Stimulated activated memory B cell treated with anti-CD40 and anti-IgM and Interleukin-4, amounts not matched to agents 10 μg/mL and 1 μg/mL and 100 μg/mL, for 72 hours (primary cell): ENCODE data around the gene GALNT17.

Experiments
- ATAC-seq: fragments of 150-1000 bp; cut with Tn5 transposase; 2 replicates; pipeline ENCODE4 v1.10.0; 2021
- H3K27ac Mint-ChIP-seq: one replicate; pipeline ENCODE4 v1.8.0; 2022; ENCODE audit warnings: mild to moderate bottlenecking, mixed read lengths
- H3K27me3 Mint-ChIP-seq: one replicate; pipeline ENCODE4 v1.8.0; 2022; ENCODE audit warnings: mixed read lengths
- H3K36me3 Mint-ChIP-seq: one replicate; pipeline ENCODE4 v1.8.0; 2022; ENCODE audit warnings: mixed read lengths
- H3K4me1 Mint-ChIP-seq: one replicate; pipeline ENCODE4 v1.8.0; 2022; ENCODE audit warnings: mixed read lengths
- H3K4me3 Mint-ChIP-seq: one replicate; pipeline ENCODE4 v1.8.0; 2022; ENCODE audit warnings: mild to moderate bottlenecking, moderate library complexity, mixed read lengths
- H3K9me3 Mint-ChIP-seq: one replicate; pipeline ENCODE4 v1.8.0; 2022; ENCODE audit warnings: mixed read lengths

Gene GALNT17

DNA sequence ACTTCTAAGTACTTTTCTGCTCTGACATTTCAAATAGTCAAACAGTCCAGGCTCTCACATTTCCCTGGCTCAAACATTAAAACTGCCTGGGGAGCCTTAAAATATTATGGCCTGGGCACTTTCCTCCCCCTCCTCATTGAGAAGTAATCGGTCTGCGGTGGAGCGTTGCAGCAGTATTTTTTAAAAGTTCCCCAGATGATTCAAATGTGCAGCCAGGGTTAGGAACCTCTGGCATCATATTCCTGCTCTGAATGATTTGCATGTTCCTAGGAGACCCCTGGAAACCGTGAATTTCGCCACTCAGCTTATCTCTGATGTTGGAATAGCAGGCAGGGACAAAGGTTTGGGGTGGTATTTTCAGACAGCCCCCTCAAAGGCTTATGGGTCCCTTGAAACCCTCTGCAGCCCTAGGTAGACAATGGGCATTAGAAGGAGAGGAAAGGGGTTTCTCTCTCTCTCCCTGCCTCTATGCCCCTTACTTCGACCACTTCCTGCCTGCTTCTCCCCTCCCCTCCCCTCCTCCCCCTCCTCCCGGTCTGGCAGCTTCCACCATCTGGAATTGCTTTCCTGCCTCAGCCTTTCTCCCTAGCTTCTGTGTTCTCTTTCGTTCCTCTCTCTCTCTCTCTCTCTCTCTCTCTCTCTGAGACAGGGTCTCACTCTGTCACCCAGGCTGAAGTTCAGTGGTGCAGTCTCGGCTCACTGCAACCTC, 622.2 kb downstream of the GALNT17 start:
- ATAC-seq: no peak
- peaks cover 15% of the 10 kb centered on the region for H3K9me3 Mint-ChIP-seq
- peaks cover 24% of the 10 kb centered on the region for H3K27me3 Mint-ChIP-seq
- H3K27ac Mint-ChIP-seq: no peak overlapping the region
- no peak overlapping the region for H3K4me3 Mint-ChIP-seq
- H3K36me3 Mint-ChIP-seq: peaks cover 4% of the 10 kb centered on the region
- no peaks in the 10 kb centered on the region for H3K4me1 Mint-ChIP-seq

DNA sequence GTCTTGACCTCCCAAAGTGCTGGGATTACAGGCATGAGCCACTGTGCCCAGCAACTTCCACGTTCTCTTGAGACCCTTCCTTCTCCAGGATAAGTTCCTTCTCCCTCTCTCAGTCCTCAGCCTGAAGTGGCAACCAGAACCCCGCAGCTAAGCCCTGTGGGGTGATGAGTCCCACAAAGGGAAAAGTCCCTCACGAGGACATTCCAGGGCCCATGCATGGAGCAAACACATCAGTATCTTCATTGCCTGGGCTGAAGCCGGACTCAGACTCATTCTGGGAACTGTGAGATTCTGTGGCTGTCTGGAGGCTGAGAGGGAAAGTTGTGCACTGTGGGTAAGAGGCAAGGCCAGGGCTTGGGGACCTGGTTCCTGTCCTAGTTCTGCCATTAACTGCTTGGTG, 622.9 kb downstream of the GALNT17 start:
- Mint-ChIP-seq H3K9me3 (peaks cover 14% of the 10 kb centered on the region), H3K36me3 (peaks cover 4% of the 10 kb centered on the region), H3K4me3 (no peak overlapping the region), H3K27me3 (peaks cover 24% of the 10 kb centered on the region), H3K4me1 (no peaks in the 10 kb centered on the region), H3K27ac (no peak overlapping the region)
- ATAC-seq: no peak

DNA sequence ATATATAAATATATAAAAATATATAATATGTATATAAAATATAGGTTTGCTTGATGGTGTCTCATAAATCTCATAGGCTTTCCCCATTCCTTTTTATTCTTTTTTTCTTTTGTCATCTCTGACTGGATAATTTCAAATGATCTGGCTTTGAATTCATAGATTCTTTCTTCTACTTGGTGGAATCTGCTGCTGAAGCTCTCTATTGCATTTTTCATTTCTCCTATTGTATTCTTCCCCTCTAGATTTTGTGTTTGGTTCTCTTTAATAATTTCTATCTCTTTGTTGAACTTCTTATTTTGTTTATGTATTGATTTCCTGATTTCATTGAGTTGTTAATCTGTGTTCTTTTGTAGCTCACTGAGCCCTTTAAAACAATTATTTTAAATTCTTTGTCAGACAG, 629.4 kb downstream of the GALNT17 start:
- Mint-ChIP-seq H3K36me3 (no peaks in the 10 kb centered on the region), H3K9me3 (peaks cover 21% of the 10 kb centered on the region), H3K27me3 (no peaks in the 10 kb centered on the region), H3K4me3 (no peak overlapping the region), H3K27ac (no peak overlapping the region), H3K4me1 (no peaks in the 10 kb centered on the region)
- ATAC-seq: no peak
